Activated CD4-positive, alpha-beta T cell treated with anti-CD3 and anti-CD28 coated beads, Interleukin-2, Interleukin-4, amounts not matched to agents 100 ng/mL and 50 ng/mL, durations not matched to agents 16 hours and 8 hours (primary cell): ENCODE results near the gene FMO4.
"Not testable (repeated sequence)": the region's sequence is repeated elsewhere in the genome, so short reads cannot be mapped to it uniquely, and the experiment has no call there.

Experiments
- DNase-seq: peaks from one replicate; pipeline ENCODE4 v3.0.0-alpha.2; 2020; ENCODE audit warnings: low spot score

Gene FMO4, protein sequence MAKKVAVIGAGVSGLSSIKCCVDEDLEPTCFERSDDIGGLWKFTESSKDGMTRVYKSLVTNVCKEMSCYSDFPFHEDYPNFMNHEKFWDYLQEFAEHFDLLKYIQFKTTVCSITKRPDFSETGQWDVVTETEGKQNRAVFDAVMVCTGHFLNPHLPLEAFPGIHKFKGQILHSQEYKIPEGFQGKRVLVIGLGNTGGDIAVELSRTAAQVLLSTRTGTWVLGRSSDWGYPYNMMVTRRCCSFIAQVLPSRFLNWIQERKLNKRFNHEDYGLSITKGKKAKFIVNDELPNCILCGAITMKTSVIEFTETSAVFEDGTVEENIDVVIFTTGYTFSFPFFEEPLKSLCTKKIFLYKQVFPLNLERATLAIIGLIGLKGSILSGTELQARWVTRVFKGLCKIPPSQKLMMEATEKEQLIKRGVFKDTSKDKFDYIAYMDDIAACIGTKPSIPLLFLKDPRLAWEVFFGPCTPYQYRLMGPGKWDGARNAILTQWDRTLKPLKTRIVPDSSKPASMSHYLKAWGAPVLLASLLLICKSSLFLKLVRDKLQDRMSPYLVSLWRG

DNA sequence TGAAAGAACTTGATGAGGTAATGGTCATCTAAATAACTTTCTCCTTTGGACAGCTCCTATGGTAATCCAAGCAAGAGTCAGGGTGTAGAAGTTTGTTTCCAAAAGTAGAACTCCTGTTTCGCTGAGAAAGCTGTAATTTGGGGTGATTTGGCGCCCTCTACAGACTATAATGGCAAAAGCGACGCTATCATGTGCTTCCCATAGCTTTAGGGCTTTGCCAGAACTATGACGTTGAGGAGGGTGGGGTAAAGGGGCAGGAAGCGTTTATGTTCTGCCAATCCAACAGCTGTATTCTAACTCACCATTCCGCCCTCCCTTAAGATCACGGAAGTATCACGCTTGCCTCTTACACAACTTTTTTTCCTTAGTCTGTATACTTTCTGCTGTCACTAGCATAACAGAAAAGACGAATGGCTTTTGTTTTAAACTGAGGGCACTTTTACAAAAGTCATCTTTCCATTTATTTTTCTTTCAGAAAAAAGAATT, at the start of gene FMO4:
Gene FMO4 (plus strand): TSS at position 349 of the 486 bp plus-strand sequence. CDS start 5,643 bp downstream, outside the sequence.
- DNase-seq, result peak; percentile 93

DNA sequence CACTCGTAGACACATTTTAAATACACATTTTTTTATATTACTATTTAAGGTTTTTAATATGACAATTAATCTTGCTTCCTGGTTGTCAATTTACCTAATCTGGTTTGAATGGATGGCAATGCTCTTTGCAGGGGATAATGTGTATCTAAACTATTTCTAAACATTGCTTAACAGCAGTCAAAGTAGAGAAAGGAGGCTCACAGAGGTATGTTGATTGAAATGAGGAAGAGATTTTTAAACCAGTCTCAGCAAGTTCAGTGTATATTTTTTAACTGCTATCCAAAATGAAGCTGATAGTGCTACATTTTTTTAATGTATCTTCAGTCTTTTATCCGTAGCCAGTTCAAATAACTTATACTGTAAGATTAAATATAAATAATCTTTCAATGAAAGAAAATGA, 48.3 kb upstream of the FMO4 start:
- no peak for DNase-seq

DNA sequence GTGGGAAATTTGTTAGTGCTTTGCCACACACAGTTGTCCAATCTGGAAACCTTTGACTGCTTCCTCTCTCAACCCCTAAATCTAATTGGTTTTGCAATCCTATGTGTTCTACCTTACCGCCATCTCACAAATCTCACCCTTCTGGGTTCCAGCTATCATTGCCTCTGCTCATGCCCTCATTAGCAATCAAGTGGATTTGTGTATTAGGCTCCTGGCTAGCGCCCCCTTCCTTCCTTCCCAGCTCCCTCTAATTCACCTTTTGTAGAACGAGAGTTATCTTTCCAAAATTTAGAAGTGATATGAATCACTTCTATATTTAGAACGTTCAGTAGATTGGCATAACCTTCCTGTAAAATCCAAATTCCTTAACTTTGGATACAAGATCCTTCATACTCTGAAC, 47.1 kb upstream of the FMO4 start:
- no peak for DNase-seq

DNA sequence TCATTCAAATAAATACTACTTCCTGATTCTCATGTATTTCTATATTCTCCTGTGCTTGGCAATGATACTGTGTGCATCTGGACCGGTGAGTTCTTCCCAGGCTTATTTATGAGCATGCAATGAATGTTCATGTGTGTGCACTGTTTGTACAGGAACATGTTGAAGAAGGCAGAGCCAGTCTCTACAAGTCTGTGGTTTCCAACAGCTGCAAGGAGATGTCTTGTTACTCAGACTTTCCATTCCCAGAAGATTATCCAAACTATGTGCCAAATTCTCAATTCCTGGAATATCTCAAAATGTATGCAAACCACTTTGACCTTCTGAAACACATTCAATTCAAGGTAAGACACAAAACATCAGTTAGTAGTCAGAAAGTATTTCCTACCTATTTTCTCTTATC, 46.6 kb upstream of the FMO4 start:
- no peak for DNase-seq

DNA sequence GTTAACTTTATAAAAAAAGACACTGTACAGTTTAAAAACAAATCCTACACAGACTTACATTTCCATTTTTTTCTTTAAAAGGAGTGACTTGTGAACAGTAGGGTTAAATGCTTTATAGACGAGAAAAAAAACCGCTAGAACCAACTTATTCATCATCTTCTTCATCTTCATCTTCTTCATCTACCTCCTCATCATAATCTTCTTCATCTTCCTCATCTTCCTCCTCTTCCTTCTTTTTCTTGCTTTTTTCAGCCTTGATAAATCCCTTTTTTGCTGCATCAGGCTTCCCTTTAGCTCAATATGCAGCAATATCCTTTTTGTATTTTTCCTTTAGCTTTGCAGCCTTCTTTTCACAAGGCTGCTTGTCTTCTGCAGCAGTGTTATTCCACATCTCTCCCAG, 43.2 kb upstream of the FMO4 start:
- DNase-seq, result no peak

DNA sequence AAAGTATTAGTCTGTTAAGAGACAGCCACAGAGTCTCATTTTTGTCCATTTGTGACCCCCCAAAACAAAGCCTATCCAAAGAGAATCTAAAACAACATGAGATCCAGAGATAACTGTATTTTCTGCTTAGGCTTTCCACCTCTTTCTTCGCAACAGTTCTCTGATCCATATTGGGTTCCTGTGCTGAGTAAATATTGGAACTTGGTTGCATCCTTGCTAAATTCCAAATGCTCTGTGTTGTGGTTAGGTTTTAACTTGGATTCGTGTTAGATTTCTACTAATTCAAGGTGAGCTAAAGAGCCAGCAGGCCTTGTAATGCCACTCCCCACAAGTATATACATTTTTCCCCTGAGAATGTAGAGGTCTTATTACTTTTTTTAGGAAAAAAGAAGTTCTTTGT, 36.4 kb upstream of the FMO4 start:
- no peak for DNase-seq

DNA sequence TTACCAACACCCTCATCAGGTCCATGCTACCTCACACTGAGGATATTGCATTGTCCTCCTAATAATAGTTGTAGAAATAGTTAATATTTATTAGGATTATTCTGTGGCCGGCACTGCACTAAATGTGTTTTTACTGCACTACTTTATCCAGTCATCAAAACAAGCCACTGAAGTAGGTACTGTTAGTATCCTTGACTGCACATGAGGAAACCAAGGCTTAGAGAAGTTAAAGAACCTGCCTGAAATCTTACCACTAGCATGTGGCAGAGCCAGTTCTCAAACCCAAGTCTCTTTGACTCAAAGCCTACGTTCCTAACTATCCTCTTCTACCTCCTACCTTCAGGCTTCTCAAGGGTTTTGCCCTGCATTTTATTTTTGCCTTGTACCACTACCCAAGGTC, 34.7 kb upstream of the FMO4 start:
- no peak for DNase-seq

DNA sequence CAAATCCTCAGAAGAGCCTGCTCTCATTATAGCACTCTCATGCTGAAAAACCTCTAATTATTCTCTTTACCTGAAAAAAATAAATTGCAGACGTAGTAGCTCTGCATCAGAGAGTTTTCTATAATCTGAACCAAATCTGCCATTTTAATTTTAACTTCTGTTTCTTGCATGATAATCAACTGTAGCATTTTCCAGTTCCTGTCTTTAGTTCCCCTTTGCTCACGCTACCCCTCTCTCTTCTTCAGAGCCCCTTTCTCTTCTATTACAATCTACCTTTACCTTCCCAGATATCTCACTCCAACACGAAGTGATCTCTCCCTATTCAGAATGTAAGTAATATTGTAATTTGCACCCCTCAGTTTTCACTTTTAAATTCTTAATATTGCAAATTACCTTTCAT, 34.3 kb upstream of the FMO4 start:
- no peak for DNase-seq

DNA sequence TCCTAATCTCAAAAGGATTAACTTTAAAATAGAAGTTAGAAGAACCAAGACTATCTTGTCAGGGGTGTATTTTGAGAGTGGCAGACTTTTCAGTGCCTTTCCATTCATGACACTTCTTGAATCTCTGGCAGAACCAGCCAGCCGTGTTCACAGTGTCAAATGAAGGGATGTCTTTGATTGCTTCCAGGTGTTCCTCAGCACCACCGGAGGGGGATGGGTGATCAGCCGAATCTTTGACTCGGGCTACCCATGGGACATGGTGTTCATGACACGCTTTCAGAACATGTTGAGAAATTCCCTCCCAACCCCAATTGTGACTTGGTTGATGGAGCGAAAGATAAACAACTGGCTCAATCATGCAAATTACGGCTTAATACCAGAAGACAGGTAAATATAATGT, 33.4 kb upstream of the FMO4 start:
- DNase-seq, result no peak

DNA sequence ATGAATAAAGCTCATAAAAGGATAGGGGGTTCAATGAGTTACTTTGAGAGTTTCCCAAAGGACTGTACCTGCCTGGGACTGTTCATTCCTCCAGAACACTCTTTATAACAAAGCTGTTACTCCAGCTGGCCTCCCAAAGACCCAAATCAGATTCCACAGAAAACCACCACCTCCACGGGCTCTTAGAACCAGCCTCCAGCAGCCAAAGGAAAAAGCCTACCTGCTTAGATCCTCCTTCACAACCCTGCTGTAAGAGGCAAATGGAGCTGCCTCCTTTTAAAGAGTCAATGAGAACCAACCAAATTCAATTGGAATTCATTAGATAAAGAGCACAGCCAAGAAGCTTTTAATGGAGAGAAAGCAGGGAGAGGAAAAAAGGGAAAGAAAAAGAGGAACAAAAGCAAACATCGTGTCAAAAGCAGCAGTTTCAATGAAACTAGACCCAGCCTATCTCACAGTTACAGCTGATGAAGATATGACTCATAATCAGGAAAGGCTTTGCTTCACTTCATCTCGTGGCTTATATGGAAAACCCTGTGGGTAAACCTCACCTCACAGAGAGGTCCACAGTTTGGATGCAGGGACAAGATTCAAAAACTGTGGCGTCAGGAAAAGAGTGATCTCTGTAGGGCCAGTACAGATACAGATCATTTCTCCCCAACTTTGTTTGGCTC, 27.8 kb upstream of the FMO4 start:
- DNase-seq, result no peak

DNA sequence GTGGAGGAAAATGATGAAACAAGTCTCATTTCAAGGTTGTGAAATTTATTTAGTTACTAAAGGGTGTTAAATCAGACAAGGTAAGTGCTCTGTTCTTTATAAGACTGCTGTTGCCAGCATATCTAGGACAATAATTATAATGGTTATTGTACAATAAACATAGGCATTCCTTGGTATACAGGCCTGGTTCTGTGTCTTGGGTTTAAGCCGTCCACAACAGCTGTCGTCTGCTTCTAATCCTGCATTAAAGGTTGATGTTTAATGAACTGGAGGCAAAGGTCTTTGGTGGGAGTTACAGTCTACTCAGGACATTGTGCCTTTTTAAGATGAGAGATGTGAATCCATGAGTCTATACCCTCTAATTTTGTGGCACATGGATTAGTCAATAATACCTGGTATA, 23.4 kb upstream of the FMO4 start:
- no peak for DNase-seq

DNA sequence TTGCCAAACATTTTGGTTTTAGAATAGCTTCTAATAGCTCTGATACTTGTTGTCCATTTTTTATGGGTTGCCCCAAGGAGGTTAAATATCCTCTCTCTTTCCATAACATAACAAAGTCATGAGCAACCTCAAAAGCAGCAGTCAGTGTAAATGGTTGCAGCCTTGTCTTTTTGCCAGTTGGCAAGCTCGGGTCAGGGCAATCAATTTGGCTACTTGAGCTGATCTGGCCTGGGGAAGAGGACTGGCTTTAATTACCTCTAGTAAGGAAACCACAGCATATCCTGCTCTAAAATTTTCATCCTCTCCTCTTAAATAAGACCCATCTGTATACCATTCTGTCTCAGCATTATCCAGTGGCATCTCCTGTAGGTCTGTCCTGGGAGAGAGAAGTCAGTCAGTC, 21.2 kb upstream of the FMO4 start:
- no peak for DNase-seq

DNA sequence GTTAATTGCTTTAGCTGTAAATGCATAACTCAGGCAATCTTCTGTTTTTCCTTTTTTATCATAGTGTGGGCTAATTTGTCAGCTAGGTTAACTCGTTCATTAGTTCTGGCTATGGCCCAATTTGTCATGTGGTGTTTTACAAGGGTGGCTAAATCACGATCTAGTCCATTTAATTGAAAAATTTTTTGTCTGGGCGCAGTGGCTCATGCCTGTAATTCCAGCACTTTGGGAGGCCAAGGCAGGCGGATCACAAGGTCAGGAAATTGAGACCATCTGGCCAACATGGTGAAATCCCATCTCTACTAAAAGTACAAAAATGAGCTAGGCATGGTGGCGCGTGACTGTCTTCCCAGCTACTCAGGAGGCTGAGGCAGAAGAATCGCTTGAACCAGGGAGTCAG, 18.6 kb upstream of the FMO4 start:
- not testable (repeated sequence) for DNase-seq

DNA sequence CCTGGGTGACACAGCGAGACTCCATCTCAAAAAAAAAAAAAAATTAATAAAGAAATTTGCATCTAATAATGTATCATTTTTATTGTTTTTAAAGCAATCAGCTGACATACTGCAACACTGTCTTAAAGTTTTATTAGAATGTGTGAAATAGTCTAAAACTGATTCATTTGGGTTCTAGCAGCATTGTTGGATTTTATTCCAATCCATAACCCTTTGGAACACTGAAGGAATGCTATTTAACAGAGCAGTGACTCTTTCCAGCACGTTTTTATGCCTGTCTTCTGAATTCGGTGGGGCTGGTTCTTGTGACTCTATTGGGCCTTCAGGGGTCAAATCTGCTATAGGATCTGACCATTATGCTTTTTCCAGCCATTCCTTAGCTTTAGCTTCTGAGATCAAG, 18.2 kb upstream of the FMO4 start:
- DNase-seq, result no peak

DNA sequence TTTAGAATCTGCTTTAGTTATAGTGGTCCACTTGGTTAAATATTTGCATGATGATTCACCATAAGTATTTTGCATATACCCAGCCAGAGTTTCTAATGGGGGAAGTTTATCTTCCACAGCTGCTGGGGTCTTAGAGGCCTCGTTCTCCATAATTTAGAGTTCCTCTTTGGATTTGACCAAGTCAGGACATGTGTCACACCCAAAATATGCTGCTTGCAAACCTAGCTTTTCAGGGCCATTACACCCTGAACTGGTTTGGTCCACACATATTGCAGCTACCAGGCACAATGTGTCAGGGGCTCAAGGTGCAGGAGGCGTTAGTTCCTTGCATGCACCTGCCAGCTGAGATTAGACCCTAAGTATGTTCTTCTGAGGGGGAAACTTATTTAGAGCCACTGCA, 17.1 kb upstream of the FMO4 start:
- no peak for DNase-seq

DNA sequence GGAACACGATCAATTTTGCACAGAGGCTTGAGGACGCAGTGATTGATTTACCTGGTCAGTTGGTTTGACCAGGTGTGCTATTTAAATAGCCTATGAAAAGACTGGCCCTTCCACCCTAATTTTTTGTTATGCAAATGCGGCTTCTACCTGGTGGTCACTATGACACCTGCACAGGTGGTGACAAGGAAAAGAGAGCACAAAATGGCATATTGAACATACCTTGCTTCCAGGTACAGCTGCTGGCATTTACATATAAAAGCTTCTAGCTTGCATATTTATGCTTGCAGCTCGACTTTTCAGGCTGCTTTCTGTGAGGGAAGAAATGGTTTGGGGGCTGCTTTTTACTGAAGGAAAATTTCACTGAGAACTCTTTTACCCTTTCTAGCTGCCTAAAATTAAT, 15.3 kb upstream of the FMO4 start:
- DNase-seq, result no peak

DNA sequence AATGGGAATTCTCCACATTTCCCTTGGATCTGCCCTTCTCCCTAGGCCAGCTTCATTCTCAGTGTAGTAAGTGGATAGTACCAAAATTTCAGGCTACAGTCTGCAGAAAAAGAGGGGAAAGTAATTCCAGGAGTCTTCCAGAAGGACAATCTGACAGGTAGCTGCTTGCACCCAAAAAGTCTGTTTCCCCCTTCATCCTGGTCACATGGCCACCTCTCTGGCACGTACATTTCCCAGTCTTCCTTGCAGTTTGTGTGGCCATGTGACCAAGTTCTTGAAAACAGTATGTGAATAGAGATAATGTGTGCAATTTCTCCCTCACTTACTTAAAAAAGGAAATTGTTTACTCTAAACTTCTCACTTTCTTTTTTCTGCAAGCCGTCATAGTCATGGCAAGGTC, 14.6 kb upstream of the FMO4 start:
- DNase-seq, result no peak

DNA sequence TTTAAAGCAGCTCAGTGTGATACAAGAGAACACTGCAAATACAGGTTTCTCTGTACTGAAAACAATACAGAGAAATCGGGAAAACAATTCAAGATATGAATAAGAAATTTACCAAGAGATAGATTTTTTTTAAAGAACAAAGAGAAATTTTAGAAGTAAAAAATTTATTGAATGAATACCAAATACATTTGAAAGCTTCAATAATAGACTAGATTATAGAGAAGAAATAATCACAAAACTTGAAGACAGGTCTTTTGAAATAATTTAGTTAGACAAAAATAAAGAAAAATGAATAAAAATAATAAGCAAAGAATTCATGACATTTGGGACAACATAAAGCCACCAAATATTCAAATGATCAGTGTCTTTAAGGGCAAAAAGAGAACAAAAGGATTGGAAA, 13.6 kb upstream of the FMO4 start:
- no peak for DNase-seq

DNA sequence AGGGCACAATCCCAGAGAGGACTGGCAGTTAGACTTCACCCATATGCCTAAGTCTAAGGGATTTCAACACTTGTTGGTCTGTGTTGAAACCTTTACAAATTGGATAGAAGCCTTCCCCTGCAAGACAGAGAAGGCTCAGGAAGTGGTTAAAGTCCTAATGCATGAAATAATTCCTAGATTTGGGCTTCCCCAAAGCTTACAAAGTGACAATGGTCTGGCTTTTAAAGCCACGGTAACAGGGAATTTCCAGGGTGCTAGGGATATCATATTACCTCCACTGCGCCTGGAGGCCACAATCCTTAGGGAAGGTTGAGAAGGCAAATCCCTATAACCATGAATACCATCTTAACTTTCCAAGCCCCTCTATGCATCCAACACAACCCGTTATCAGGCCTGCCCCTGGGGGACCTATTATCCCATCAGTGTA, 3.3 kb upstream of the FMO4 start:
- no peak for DNase-seq

DNA sequence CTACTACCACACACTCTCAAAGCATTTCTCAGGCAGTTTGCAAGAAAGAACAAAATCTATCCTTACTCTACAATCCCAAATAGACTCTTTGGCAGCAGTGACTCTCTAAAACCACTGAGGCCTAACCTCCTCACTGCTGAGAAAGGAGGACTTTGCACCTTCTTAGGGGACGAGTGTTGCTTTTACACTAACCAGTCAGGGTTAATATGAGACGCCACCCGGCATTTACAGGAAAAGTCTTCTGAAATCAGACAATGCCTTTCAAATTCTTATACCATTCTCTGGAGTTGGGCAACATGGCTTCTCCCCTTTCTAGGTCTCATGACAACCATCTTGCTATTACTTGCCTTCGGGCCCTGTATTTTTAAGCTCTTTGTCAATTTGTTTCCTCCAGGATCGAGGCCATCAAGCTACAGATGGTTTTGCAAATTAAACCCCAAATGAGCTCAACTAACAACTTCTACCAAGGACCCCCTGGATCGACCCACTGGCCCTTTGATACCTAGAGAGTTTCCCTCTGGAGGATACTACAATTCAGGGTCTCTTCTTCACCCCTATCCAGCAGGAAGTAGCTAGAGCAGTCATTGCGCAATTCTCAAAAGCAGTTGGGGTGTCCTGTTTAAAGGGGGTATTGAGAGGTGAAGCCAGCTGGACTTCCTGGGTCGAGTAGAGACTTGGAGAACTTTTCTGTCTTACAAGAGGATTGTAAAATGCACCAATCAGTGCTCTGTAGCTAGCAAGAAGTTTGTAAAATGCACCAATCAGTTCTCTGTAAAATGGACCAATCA, 2.0 kb upstream of the FMO4 start:
- no peak for DNase-seq

DNA sequence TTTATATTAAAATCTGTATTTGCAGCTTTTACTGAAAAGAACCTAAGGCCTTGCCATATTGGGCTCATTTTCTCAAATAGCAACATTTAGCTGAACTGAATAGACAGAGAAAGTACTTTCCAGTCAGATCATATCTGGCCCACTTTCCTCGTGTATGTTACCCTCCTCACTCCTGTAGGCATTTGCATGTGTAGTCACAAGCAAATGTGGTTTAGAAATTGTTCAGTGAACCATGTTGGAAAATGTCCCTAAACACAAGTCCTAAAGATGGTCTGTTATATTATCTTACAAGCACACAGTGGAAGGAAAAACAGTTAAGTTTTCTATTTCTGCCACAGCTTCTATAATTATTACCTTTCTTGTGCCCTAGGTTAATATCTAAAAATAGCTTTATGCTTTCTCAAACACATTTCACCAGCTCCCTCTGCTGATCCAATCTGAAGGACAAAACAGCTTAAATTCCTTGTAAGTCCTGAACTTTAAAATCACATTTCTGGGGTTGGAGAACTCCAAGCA, 606 bp upstream of the FMO4 start:
- no peak for DNase-seq

DNA sequence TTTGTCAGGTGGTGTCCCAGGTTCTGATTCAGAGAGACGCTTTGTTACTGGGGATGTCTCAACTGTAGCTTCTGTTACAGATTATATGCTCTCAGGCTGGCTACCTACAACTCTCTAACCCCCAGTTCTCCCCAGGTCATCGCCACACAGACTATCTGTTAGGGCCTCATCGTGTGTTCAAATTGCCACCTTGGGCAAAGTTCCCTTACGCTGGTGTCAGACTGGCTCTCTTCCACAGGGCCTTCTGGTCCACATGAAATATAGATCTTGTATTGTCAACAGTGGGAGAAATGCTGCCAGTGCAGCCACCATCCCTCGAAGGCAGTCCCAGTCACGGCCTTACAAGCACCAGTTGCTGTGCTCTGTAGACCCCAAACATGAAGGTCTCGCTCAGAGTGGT, 15.3 kb downstream of the FMO4 start:
- no peak for DNase-seq
